T1000 (cell line): ENCODE data around the gene TMEM225B.
"Not testable (repeated sequence)": the region's sequence is repeated elsewhere in the genome, so short reads cannot be mapped to it uniquely, and the experiment has no call there.

ENCODE experiments used
- DNase-seq: peaks from one replicate; lab custom pipeline; 2025; ENCODE audit warnings: mixed read lengths; lab: John Stamatoyannopoulos, UW

TMEM225B gene

DNA sequence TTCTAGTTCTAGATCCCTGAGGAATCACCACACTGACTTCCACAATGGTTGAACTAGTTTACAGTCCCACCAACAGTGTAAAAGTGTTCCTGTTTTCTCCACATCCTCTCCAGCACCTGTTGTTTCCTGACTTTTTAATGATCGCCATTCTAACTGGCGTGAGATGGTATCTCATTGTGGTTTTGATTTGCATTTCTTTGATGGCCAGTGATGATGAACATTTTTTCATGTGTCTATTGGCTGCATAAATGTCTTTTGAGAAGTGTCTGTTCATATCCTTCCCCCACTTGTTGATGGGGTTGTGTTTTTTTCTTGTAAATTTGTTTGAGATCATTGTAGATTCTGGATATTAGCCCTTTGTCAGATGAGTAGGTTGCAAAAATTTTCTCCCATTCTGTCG is 56.6 kb downstream of the TMEM225B start:
- DNase-seq, result not testable (repeated sequence)

GRCh38 chr7:99657879-99658278 is 59.8 kb downstream of the TMEM225B start:
- not testable (repeated sequence) for DNase-seq
